ENCODE measurements around the gene ST3GAL6. TPM values are rescaled to one million over a fixed set of nuclear protein-coding genes. Genes with fewer than 3 reads are reported as not detected.

Gene ST3GAL6
- total RNA-seq, 1 donor from 2014 or later, result 29.4 TPM

DNA sequence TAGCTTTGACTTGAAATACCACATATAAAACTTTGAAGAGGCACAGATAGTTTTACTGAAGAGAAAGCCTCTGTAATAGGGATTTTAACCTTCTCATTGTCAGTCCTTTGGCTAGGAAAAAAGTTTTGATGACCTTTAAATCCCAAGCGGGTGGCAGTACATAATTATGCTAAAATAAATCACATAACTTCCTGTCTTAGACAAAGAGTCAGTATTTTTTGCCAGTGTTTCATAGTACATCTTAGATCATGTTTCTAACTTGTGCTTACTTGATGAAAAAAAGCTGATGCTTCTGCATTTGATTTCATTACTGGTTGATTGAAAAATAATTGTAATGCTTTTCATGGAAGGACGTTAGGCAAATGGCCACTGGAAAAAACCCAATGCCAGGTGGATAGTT lies 5.8 kb downstream of the ST3GAL6 start:
- peaks cover 11% of the 10 kb centered on the region for H3K36me3 ChIP-seq
- DNase-seq (no peak), ATAC-seq (no peak)
- H3K27me3 ChIP-seq, result no peaks in the 10 kb centered on the region
- no peak overlapping the region for H3K4me3 ChIP-seq
- no peak overlapping the region for H3K27ac ChIP-seq
- H3K9me3 ChIP-seq, result no peaks in the 10 kb centered on the region
- intact Hi-C loops (cut with DNase I), result no loop called here
- TF ChIP-seq, protein P1, sequence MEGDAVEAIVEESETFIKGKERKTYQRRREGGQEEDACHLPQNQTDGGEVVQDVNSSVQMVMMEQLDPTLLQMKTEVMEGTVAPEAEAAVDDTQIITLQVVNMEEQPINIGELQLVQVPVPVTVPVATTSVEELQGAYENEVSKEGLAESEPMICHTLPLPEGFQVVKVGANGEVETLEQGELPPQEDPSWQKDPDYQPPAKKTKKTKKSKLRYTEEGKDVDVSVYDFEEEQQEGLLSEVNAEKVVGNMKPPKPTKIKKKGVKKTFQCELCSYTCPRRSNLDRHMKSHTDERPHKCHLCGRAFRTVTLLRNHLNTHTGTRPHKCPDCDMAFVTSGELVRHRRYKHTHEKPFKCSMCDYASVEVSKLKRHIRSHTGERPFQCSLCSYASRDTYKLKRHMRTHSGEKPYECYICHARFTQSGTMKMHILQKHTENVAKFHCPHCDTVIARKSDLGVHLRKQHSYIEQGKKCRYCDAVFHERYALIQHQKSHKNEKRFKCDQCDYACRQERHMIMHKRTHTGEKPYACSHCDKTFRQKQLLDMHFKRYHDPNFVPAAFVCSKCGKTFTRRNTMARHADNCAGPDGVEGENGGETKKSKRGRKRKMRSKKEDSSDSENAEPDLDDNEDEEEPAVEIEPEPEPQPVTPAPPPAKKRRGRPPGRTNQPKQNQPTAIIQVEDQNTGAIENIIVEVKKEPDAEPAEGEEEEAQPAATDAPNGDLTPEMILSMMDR (IDR thresholded peaks at IDR 0.05), result no peak
- H3K4me1 ChIP-seq, result peaks cover 35% of the 10 kb centered on the region

DNA sequence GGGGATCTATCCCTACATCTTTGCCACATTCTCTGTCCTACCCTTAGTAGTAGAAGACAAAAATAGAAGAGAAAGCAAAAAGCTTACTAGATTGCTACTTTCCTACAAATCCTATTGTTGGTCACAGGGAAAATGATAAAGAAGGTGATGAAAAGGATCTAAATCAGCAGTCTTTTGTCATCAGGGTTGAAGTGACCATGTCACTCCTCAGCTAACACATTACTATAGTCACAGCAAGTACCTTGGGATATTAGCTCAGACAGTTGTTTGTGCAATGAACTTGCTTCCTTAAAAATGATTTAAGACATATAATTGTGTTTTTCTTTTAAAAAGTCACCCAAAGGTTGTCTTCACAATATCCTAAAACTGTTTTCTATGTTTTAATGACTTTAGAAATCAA lies 6.3 kb downstream of the ST3GAL6 start:
- peaks cover 16% of the 10 kb centered on the region for H3K36me3 ChIP-seq
- intact Hi-C loops (cut with DNase I), result no loop called here
- no peak overlapping the region for H3K4me3 ChIP-seq
- TF ChIP-seq, protein P1 (IDR thresholded peaks at IDR 0.05), result no peak
- H3K9me3 ChIP-seq, result no peaks in the 10 kb centered on the region
- ATAC-seq (no peak), DNase-seq (no peak)
- H3K27me3 ChIP-seq, result no peaks in the 10 kb centered on the region
- peaks cover 32% of the 10 kb centered on the region for H3K4me1 ChIP-seq
- peak overlapping the region; percentile 32 for H3K27ac ChIP-seq

DNA sequence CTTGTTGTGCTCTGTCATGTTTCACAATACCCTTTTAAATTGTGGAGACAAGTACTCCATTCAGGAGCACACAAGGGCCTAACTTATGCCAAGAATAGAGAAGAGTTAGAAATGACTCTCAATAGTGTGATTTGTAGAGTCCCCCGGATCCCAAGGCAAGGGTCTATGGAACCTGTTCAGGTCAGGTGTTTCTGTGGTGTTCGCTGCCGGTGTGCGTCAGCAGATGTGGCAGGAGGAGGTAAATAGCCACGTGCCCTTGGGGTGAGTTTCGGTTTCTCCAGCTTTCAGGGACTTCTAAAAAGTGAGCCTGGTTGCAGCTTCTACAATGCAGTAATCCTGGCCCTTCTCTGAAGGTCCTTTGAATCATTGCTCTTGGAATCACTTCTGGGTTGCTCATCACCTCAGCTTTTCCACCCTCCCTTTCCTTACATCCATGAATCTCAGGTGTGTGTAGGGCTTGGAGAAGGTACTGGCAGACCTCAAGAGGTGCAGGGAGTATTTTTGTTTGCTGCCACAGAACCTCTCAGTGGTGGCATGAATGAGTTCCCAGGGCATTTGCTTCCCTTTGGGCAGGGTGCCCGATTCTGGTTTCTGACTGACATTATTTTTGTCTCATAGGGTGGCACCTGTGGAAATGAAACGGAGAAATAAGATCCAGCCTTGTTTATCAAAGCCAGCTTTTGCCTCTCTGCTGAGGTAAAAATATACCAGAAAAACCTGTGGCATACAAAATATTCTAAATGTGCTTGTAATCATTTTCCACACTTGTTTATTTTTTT lies 7.3 kb downstream of the ST3GAL6 start:
- peaks cover 23% of the 10 kb centered on the region for H3K4me1 ChIP-seq
- no peaks in the 10 kb centered on the region for H3K27me3 ChIP-seq
- H3K9me3 ChIP-seq, result no peaks in the 10 kb centered on the region
- H3K4me3 ChIP-seq, result no peak overlapping the region
- H3K27ac ChIP-seq, result peak overlapping the region; percentile 32
- H3K36me3 ChIP-seq, result peaks cover 18% of the 10 kb centered on the region
- TF ChIP-seq, protein P1 (IDR thresholded peaks at IDR 0.05), result no peak
- DNase-seq (no peak), ATAC-seq (peak; percentile 86)
- intact Hi-C loops (cut with DNase I), result no loop called here

DNA sequence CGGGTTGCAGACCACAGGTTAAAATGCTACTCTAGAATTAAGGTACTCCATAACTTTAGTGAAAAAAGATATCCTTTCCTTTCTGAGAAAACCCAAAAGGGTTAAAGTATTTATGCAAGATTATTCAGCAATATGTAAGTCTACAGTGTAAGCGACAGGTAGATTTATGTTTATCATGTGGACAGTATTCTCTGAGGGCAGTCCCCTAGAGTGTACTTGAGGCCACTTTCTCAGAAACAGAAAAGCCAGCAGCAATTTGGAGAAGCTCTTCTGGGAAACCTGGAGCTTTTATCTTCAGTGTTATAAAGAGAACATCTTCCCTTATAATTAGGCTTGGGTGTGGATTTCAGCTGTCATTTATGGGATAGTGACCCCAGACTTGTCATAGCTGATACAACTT lies 8.9 kb downstream of the ST3GAL6 start:
- TF ChIP-seq, protein P1 (IDR thresholded peaks at IDR 0.05), result no peak
- ATAC-seq, result no peak
- intact Hi-C loops (cut with DNase I), result no loop called here
- no peak for DNase-seq
- Histone ChIP-seq H3K9me3 (no peaks in the 10 kb centered on the region), H3K36me3 (peaks cover 22% of the 10 kb centered on the region), H3K4me1 (peaks cover 16% of the 10 kb centered on the region), H3K27ac (no peak overlapping the region), H3K27me3 (no peaks in the 10 kb centered on the region), H3K4me3 (no peak overlapping the region)

DNA sequence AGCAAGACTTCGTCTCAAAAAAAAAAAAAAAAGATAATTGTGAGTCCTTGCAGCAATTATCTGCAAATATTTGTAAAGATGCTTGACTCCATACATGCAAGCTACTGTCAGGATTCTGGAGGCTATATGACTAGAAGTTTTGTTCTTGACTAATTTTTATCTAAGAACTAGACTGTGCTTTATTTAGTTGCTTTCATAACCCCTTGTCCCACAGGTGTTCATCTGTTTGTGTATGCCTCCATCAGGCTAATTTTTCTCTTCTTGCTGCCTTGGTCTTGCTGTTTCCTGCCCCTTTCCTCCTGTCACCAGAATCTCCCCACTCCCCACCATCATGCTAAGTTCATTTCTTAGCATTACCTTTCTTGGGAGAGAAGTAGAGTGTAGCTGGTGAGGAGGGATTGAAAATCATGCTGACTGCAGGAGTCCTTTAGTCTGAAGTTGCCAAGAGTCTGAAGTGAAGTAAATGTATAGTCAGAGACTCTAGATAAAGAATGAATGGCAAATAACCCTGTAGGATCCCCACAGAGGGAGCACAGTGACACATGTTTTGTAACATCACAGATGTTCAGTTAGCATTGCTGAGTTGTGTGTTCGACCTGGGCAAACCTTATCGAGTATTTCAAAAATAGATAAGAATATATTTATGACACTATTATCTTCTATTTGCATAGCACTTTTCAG lies 12.5 kb downstream of the ST3GAL6 start:
- Histone ChIP-seq H3K4me3 (no peak overlapping the region), H3K4me1 (peaks cover 19% of the 10 kb centered on the region), H3K9me3 (no peaks in the 10 kb centered on the region), H3K27me3 (no peaks in the 10 kb centered on the region), H3K27ac (no peak overlapping the region), H3K36me3 (peaks cover 22% of the 10 kb centered on the region)
- intact Hi-C loops (cut with DNase I), result no loop called here
- TF ChIP-seq, protein P1 (IDR thresholded peaks at IDR 0.05), result no peak
- ATAC-seq (no peak), DNase-seq (no peak)
